HG03025 (cell line): ENCODE results near the gene NOC4L.

Experiments
- ATAC-seq: cut with Tn5 transposase; IDR thresholded peaks from one replicate; pipeline ENCODE4 v1.9.1; 2021; ENCODE audit warnings: mild to moderate bottlenecking, moderate library complexity; ENCODE audit not compliant: unreplicated experiment, low FRiP score

The NOC4L gene

DNA sequence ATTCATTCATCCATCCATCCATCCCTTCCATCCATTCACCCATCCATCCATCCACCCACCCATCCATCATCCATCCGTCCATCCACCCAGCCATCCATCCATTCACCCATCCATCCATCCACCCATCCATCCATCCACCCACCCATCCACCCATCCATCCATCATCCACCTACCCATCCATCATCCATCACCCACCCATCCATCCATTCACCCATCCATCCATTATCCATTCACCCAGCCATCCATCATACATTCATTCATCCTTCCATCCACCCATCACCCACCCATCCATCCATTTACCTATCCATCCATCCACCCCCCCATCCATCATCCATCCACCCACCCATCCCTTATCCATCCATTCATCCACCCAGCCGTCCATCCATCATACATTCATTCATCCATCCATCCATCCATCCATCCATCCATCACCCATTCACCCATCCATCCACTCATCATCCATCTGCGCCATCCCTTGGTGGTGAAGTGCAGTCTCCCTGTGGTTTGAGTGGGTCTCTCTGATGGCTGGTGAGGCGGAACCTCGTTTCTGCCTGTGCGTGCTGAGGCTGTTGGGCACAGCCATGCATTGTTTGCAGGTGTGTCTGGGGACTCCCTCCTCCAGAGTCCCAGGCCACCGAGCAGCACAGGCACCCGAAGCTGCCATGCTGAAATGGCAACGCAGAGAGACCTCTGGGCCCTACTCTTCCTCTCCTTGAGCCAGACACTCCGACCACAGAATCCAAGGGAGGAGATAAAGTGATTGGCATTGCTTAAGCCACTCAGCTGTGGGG is 22.7 kb downstream of the NOC4L start:
- no peak for ATAC-seq

DNA sequence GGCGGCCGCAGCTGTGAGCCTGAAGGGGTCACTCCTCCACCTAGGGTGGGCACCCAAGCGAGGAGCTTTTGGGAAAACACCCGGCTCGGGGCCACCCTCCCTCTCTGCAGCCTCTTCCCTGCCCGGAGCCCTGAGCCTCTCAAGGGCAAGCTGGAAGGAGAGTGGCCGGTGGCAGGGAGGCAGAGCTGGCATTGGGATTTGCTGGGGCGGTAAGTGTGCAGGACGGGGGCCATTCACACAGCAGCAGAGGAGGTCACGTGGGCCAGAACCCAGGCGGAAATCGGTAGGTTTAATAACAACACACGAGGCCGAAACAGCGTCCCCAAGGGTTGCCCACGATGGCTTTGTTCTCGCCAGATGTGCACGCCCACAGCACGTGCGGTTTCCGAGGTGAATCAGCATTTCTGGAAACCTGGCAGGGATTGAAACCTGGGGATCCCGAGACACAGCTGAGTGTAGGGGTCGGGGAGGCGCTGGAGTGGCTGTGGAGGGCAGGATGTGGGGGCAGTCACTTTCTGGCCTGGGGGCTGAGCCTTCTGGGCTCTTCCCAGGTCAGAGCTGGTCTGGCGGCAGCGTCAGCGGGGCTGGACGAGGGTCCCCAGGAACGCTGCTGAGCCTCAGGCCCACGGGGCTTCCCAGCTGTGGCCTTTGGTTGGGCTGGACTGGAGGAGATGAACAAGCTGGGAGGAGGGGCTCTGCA is 23.5 kb downstream of the NOC4L start:
- no peak for ATAC-seq

DNA sequence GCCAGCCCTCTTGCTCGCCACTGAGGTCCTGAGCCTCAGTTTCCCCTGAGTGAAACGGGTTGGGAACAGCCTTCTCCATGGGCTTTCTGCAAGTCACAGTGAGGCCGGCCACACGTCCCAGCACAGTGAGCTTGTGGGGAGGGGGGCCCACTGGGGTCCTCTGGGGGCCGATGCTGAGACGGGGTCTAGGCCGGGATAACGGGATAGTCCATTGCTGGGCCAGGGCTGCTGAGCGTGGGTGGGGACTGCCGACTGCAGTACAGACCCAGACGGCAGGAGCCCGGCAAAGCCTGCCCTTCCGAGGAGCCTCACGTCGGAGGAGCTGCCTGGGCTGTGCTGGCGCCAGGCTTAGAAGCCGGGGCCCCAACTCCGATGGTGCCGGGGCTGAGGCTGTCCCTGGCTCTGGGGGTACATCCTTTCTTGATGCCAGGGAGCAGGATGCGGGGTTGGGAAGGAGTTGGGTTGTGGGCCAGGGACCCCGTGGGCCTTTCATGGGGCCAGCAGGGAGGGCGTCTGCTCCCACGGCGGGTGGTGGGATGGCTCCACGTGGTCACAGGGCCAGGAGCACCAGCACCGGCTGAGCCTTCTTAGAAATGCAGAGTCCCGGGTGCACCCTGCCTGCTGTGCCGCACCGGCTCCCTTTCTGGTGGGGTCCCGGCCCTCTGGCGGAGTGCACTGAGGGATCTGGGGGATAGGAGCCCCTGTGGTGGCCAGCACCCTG is 24.2 kb downstream of the NOC4L start:
- ATAC-seq = no peak

DNA sequence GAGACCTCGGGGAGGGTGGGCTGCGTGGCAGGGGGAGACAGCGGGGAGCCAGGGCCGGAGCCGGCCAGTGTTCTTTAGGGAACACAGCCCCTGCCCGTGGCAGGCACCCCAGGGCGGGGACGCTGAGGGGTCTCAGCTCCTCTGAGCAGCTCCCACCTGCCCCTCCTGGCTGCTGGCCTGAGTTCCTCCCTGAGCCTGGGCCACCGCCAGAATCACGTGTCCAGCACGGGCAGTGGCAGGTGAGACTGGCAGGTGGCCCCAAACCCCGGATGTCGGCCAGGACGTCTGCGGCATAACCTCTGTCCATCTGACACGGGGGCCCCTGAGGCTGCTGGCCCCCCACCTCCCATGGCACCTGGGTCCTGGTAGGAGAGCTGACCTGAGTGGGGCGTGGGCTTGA is 25.1 kb downstream of the NOC4L start:
- ATAC-seq = no peak

DNA sequence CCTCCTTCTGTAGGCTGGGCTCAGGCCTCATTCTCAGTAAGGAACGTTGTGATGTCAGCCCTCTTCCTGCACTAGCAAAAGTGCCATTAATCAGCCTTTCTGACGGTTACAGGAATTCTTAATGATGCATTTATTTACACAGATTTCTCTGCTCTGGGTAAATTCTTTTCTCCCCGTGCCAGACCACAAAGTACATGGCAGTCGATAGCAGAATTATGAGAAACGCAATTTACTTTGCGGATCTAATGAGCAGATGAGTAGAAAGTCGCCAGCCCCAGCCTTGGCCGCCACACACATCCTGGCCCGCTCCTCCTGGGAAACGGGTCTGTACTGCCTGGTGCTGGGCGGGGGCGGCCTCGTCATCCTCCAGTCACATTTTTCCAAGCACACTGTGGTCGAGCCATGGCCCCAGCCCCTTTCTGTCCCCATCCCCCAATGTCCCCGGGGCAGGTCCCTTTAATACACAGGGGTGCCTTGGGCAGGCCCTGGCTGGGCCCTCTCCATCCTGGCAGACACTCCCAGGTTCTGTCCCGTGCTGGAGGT is 25.9 kb downstream of the NOC4L start:
- no peak for ATAC-seq

DNA sequence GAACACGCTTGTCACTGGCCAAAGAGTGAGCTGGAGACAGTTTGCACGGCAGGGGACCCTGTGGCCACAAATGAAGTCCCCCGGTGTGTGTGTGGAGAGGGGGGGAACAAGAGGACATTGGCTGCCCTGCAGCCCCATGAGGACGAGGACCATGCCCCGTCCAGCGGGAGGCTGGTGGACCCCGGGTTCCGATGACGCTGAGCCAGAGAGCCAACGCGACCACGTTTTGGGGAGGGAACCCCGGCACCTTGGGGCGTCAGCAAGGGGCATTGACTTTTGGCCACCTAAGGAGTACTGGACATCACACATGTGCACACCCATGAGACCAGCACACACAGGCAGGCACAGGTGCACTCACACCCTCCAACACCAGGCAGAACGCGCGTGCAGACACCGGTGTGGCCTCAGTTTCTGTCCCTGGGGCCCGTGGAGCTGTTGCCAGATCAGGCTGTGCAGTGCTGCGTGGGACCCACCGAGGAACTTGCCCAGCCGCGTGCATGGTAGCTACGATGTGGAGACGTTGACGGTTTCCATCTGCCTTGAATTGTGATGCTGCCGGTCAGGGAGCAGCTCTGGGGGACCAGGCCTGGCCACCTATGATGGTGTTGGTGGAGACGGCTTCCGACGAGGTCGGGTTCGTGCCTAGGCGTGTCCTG is 26.5 kb downstream of the NOC4L start:
- no peak for ATAC-seq

DNA sequence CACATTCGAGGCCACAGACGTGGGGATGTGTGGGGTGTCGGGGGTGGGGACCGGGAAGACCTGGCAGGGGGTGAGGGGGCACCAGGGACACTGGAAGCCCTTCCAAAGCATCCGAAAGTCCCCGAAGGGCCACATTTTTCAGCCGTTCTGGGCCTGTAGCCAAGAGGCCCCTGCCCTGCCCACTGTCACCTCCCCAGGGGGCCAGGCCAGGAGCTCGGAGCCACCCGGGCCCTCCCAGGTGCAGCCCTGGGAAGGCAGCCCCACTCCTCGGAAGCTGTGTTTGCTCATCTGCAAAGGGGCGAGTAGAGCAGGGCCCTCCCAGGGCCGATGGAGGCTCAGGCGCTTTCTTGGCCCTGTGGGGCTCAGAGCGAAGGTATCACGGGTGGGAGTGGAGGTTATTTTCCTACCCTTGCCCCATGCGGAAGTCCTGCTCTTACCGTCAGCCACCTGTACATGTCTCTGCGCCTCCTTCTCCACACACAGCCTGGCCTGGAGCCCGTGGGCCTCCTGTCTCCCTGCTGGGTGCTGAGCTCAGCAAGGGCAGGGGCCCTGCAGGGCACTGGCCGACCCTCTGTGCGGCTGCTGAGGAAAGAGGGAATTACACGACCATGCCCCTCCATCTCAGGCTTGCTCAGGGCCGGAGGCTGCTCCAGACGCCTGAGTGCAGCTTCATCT is 27.2 kb downstream of the NOC4L start:
- no peak for ATAC-seq

DNA sequence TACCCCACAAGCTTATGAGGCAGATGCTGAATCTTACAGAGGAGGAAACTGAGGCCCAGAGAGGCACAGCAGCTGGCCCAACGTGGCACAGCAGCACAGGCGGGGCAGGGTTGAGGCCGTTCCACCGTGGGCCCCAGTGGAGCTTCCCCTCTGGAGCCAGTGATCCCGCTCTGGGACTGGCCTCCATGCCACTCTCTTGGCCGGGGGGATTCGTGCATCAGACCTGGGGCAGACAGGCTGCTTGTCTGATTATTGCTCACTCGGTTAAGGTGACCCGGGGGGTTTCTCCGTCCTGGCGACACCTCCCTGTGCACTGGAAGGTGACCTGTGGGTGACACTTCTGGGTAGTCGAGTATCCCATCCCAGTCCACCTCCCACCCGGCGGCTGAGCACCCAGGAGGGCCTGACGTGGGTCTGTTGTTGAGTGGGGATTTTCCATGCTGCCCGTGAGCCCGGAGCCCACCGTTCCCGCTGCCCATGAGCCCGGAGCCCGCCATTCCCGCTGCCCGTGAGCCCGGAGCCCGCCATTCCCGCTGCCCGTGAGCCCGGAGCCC is 27.8 kb downstream of the NOC4L start:
- ATAC-seq = no peak

DNA sequence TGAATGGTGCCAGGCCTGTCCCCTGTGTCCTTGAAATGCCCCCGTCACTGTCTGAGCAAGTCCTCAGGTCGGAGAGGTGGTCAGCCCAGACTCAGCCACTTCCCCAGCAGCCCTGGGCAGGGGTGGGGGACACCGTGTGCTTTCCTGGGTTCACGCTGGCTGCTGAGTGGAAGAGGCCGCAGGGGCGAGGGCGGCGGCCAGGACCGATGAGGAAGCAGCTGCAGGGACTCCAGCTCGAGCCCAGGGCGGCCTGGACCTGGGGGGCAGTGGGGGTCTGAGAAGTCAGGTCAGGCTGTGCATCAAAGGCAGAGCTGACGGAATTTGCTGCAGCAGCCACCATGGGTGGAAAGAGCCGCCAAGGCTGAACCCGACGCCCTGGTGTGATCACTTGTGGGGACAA is 28.4 kb downstream of the NOC4L start:
- ATAC-seq = no peak

DNA sequence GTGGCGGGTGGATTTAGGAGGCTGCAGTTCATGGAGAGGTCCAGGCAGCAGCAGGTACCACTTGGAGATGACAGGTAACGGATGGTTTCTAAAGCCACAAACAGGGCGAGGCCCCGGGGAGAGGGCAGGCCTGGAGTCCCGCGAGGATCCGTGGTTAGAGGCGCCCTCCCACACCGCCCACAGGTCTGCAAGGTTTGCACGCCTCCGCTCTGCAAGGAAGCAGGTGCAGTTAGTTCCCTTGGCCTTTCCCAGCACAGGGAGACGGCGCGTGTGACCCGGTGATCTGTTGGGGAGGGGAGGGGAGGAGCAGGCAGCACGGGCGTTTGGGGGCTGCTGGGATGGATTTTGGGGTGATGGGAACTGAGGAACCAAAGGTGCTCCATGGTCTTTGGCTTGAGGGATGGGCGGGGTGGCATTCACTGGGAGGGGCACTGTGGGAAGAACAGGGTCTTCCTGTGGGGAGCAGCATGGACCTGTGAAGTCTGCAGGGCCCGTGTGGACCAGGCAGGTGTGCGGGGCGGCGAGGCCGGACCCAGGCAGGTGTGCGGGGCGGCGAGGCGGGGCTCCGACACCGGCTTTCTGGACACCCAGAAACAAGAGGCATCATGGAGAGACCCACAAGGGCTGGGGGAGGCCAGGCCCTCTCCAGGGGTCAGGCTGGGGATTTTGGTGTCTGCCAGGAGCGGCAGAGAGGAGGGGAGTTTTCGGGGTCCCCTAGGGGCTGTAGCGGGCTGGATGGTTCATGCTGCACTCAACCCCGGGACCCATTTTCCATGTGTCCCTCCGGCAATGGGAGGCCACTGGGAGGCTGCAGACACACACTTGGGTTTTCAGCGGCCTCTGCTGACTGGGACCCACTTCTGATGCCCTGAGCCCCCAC is 29.1 kb downstream of the NOC4L start:
- ATAC-seq = no peak

DNA sequence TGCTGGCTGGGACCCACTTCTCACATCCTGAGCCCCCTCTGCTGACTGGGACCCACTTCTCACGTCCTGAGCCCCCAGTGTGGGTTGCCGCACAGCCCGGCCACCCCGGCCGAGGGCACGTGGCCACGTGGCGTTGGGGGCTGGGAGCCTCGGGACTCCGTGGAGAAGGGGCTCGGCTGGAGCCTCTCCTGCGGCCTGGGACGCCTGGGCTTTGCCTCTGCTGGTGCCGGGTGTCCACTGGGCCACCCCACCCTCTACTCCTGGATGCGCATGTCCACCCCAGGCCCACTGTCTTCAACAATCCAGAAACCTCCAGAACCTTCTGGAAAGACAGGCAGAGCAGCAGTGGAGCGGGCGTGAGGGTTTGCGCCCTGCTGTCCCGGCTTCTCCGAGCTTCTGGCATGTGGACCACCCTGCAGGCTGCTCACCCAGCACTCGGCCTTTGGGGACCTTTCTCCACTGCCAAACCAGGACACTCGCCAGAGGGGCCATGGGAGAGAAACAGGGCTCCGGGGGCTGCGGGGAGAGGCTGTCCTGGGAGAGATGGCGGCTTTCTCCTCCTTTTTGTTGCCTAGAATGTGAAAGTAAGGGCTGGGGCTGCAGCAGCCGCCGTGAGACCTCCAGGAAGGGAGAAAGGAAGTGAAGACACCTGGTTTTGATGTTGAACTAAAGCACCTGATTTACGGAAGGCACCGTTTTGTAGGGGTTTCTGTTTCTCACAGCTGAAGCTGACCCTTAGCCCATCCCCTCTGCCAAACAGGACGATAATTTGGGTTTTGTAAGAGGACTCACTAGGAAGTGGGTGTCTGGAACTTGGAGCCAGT is 30.0 kb downstream of the NOC4L start:
- no peak for ATAC-seq

DNA sequence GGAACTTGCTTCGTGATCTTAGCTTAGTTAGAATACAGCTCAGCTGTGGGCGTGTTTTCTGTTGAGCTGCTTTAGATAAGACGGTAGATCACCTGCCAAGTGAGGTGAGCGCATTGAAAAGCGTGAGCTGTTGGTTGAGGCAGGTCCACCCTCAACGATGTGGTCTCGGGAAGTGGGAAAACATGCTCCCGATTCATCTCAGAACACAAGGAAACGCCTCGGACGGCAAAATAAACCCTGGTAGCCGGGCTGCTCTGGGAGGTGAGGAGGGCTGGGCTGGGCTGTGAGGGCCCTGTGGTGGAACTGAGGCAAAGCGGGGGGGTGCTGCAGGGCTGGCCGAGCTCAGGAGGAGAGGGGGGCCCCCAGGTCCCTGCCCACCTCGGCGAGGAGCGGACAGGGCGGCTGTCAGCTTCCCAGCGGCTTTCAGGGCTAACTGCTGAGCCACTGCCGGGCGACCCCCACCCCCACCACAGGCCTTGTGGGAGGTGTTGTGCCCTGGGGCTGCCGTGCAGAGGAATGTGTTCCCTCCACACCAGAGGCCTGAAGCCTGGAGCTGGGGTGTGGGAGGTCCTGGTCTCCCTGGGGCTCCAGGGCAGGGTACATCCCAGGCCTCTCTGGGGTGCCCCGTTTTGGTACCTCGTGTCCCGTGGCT is 30.7 kb downstream of the NOC4L start:
- ATAC-seq = no peak

DNA sequence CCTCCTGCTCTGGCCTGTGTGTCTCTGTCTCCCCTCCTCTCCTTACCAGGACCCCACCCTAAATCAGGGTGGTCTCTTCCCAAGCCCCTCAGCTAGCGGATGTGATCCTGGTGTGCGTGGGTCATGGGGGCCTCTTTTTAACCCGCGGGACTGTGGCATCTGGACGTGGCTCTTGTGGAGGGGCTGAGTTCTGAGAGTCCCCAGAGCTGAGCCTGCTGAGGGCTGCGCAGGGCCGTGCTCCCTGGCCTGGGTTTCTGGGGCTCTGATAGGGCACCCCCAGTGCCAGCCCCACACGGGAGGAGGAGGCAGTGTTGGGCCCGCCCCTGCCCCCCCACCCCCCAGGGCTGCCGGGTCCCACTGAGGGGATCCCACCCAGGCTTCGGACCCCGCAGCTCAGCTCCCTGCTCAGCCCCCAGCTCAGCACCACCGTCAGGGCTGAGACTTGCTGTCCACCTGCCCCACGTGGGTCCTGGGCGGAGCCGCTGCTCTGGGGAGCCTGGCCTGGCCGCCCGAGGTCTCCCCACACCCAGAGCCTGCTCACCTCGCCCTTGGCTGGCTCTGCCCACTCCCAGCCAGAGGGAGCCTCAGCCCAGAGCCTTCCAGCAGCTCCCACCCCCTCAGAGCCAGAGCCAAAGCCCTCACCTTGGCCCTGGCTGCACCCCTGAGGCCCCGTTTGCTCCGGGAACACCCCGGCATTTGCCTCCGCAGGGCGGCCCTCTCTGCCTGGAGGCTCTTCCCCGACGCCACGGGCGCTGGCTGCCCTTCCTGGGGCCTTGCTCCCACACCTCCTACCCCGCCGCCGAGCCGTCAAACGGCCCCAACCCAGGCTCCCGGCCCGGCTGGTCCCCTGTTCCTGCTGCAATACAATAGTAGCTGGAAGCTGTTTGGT is 31.5 kb downstream of the NOC4L start:
- ATAC-seq = no peak

DNA sequence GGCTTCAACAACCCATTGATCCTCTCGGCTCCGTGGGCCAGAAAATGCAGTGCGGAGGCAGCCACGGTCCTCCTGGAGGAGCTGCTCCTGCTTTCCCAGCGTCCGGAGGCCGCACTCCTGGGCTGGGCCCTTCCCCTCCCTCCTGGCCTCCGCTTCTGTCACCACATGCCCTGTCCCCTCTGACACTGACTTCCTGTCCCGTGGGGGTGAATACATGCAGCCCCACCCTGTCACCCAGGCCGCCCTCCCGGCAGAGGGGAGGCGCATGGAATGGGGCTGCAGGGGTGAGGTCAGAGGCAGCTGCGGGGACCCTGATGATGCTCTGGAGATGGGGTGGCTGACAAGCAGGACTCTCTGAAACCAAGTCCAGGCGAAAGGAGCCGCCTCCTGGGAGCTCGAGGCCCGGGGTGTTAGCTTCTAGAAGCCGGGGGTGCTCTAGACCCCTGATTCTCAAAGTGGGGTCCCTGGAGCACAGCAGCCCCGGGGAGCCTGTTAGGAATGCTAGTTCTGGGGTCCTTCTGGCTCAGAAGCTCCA is 32.2 kb downstream of the NOC4L start:
- no peak for ATAC-seq

DNA sequence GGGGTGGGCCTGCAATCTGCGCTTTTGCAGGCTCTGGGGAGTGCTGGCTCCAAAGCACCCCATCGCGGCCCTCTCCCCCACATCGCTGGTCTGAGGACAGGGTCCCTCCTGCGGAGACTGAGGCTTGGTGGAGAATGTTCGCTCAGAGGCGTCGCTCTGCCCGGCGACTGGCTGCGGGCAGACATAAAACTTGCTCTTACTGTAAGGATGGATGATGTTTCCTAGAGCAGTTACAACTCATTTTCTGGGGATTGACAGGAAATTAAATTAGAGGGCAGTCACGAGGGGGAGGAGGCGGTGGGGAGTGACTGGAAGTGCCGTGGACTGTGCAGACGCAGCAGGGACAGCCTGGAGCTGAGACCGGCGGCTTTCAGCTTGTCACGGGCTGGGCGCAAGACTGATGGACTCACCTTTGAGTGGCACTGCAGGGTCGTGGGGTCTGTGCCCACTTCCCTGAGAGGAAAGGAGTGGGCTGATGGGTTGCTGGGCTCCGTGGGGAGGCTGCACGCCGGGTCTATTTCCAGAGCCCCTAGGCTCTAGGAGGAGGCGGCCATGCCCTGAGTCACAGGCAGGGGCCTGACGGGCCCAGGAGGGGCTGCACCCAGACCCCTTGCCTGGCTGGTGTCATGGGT is 32.8 kb downstream of the NOC4L start:
- no peak for ATAC-seq

DNA sequence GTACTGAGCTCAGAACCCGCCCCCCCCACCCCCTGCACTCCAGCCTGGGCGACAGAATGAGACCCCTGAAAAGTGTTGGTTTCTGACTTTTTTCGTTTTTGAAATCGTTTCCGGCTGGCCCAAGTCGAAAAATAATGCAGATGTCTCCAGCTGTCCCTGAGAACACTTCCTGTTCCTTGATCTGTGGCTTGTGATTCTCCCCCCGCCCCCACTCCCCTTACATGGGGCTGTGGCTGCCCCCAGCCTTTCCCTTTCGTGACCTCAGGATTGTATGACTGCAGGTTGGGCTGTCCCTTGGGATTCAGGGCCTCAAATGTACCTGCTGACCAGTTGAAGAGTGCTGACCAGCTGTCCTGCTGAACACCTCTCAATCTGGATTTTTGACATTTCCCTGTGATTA is 34.1 kb downstream of the NOC4L start:
- no peak for ATAC-seq
